Mesendoderm (in vitro differentiated cells): Measurements from ENCODE around the gene AGAP1.
"Not testable (repeated sequence)": the region's sequence is repeated elsewhere in the genome, so short reads cannot be mapped to it uniquely, and the experiment has no call there.

ENCODE experiments used
- DNase-seq: peaks from one replicate; pipeline ENCODE4 v3.0.0; 2013
- H2AK5ac ChIP-seq: 2 replicates; pipeline ENCODE4 v1.6.1; 2013; ENCODE audit warnings: low read length, inconsistent platforms
- H2BK120ac ChIP-seq: 2 replicates; pipeline ENCODE4 v1.6.1; 2013; ENCODE audit warnings: low read depth, mild to moderate bottlenecking, low read length, moderate library complexity, mixed read lengths
- H2BK15ac ChIP-seq: replicated peaks from 2 replicates; pipeline ENCODE4 v1.6.1; 2013; ENCODE audit warnings: low read depth, mild to moderate bottlenecking, moderate library complexity
- H2BK5ac ChIP-seq: 2 replicates; pipeline ENCODE4 v1.6.1; 2013; ENCODE audit warnings: low read length, inconsistent platforms
- H3K18ac ChIP-seq: 2 replicates; pipeline ENCODE4 v1.6.1; 2013; ENCODE audit warnings: mild to moderate bottlenecking, low read length, mixed read lengths
- H3K23ac ChIP-seq: one replicate; pipeline ENCODE4 v1.6.1; 2013; ENCODE audit warnings: low read length
- H3K27ac ChIP-seq: 2 replicates; pipeline ENCODE4 v1.5.1; 2013; ENCODE audit warnings: low read depth, mild to moderate bottlenecking, inconsistent platforms, low read length, moderate library complexity
- H3K27me3 ChIP-seq: 2 replicates; pipeline ENCODE4 v1.6.1; 2013; ENCODE audit warnings: low read length, control low read depth, mild to moderate bottlenecking, inconsistent platforms; ENCODE audit not compliant: insufficient read depth, poor library complexity
- H3K36me3 ChIP-seq: 2 replicates; pipeline ENCODE4 v1.6.1; 2013; ENCODE audit warnings: low read length, inconsistent platforms; ENCODE audit not compliant: control insufficient read depth, insufficient read depth
- H3K4ac ChIP-seq: one replicate; pipeline ENCODE4 v1.6.1; 2013; ENCODE audit warnings: low read depth, mild to moderate bottlenecking, low read length, moderate library complexity
- H3K4me1 ChIP-seq: 2 replicates; pipeline ENCODE4 v1.6.1; 2013; ENCODE audit warnings: low read depth, low read length, inconsistent platforms; ENCODE audit not compliant: control insufficient read depth
- H3K4me2 ChIP-seq: 2 replicates; pipeline ENCODE4 v1.6.1; 2013; ENCODE audit warnings: low read length
- H3K4me3 ChIP-seq: 2 replicates; pipeline ENCODE4 v1.5.1; 2013; ENCODE audit warnings: mild to moderate bottlenecking, low read length
- H3K56ac ChIP-seq: one replicate; pipeline ENCODE4 v1.6.1; 2013; ENCODE audit warnings: low read length
- H3K79me1 ChIP-seq: 2 replicates; pipeline ENCODE4 v1.6.1; 2013; ENCODE audit warnings: low read length, inconsistent platforms
- H3K79me2 ChIP-seq: 2 replicates; pipeline ENCODE4 v1.6.1; 2013; ENCODE audit warnings: mild to moderate bottlenecking, low read length; ENCODE audit not compliant: control insufficient read depth, insufficient read depth
- H3K9ac ChIP-seq: 2 replicates; pipeline ENCODE4 v1.6.1; 2013; ENCODE audit warnings: low read length, inconsistent platforms
- H4K5ac ChIP-seq: one replicate; pipeline ENCODE4 v1.6.1; 2013; ENCODE audit warnings: low read length
- H4K8ac ChIP-seq: one replicate; pipeline ENCODE4 v1.6.1; 2013; ENCODE audit warnings: low read depth, mild to moderate bottlenecking, control low read depth, low read length, moderate library complexity
- WGBS: extraction: QIAGEN DNeasy Blood & Tissue Kit; methylation state at CpG from one replicate; pipeline ENCODE4 v1.1.7; 2013; ENCODE audit warnings: low lambda C conversion rate, missing lambda C conversion rate; ENCODE audit not compliant: insufficient coverage; ENCODE audit errors: extremely low coverage; 5-methylcytosine and 5-hydroxymethylcytosine counted together

Gene AGAP1

DNA sequence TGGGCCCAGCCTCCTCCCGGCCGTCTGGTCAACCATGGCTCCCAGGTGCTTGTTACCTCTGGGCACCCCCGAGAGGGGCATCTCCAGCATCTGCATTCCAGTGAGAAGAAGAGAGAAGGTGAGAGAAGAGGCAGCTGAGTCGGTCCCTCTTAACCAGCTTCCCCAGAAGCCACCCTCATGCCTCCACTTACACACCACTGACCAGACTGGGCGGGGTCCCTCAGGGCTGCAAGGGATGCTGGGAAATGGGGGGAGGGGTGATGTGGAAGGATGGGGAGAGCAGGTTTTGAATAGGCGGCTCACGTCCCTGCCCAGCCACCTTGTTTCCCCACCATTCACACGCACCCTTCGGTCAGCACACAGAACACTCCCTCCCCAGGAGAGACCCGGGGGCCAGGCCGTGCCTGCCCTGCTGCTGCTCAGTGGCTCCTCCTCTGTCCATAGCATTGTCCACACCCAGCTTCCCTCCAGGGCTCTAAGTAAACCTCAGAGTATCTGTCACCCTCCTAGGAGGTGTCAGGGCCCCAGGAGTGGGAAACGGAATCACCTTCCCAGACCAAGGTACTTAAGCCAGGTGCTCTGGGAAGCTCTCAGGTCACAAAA is 639.7 kb downstream of the AGAP1 start:
- no CpG with 5 or more reads among the region's 12 CpGs for WGBS
- peak; percentile 22 for DNase-seq
- H3K27ac ChIP-seq: no peak overlapping the region
- no peaks in the 10 kb centered on the region for H3K79me1 ChIP-seq
- H3K18ac ChIP-seq: no peak overlapping the region
- no peak overlapping the region for H2BK15ac ChIP-seq
- H3K4me2 ChIP-seq: no peak overlapping the region
- no peak overlapping the region for H3K4me3 ChIP-seq
- H3K56ac ChIP-seq: no peak overlapping the region
- H3K23ac ChIP-seq: no peak overlapping the region
- no peak overlapping the region for H3K4ac ChIP-seq
- H3K4me1 ChIP-seq: no peaks in the 10 kb centered on the region
- H2AK5ac ChIP-seq: no peak overlapping the region
- H3K79me2 ChIP-seq: no peaks in the 10 kb centered on the region
- no peak overlapping the region for H3K9ac ChIP-seq
- H3K36me3 ChIP-seq: no peaks in the 10 kb centered on the region
- no peaks in the 10 kb centered on the region for H3K27me3 ChIP-seq
- H4K5ac ChIP-seq: no peak overlapping the region
- H2BK120ac ChIP-seq: no peak overlapping the region
- H2BK5ac ChIP-seq: no peak overlapping the region
- H4K8ac ChIP-seq: no peak overlapping the region

DNA sequence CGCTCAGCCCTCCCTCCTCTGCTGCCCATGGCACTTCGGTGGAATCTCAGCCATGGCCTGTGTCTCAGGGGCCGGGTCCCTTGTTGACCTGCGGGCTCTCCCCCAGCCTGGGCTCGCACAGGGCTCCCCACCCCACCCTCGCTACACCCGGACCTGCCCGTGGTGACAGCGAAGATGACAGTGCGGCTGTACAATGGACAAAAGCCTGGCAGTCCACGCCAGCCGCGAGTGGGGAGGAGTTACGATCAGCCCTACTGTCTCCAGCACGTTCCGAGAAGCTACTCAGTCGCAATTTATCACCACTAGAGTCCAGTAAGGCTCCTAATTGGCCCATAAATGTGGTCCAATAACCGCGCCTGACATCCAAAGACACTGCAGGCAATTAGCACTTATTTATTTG is 642.7 kb downstream of the AGAP1 start:
- Histone ChIP-seq H3K79me1 (no peaks in the 10 kb centered on the region), H3K27ac (no peak overlapping the region), H2BK120ac (no peak overlapping the region), H3K4ac (no peak overlapping the region), H3K4me1 (no peaks in the 10 kb centered on the region), H3K18ac (no peak overlapping the region), H3K4me3 (no peak overlapping the region), H3K9ac (no peak overlapping the region), H4K8ac (no peak overlapping the region), H3K23ac (no peak overlapping the region), H3K27me3 (no peaks in the 10 kb centered on the region), H3K36me3 (no peaks in the 10 kb centered on the region), H2AK5ac (no peak overlapping the region), H3K4me2 (no peak overlapping the region), H2BK5ac (no peak overlapping the region), H4K5ac (no peak overlapping the region), H3K79me2 (no peaks in the 10 kb centered on the region), H3K56ac (no peak overlapping the region), H2BK15ac (no peak overlapping the region)
- WGBS: no CpG with 5 or more reads among the region's 19 CpGs
- DNase-seq: no peak

DNA sequence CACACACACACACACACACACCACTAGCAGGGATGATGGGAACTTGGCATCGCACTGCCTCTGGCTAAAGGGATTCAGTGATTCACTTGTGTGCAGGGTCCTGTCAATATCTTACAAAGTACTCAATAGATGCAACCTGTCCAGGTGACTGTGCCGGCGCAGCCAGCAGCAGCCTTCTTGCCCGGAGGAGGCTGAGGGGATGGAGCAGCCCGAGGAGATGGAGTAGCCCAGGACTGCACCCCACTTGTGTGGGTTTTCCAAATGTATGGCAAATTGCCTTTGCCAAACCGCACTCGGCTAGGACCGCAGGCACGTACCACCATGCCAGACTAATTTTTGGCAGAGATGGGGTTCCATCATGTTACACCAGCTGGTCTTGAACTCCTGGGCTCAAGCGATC is 643.2 kb downstream of the AGAP1 start:
- H2AK5ac ChIP-seq: no peak overlapping the region
- no peaks in the 10 kb centered on the region for H3K27me3 ChIP-seq
- H3K56ac ChIP-seq: no peak overlapping the region
- DNase-seq: no peak
- H3K9ac ChIP-seq: no peak overlapping the region
- H3K79me1 ChIP-seq: no peaks in the 10 kb centered on the region
- H2BK15ac ChIP-seq: no peak overlapping the region
- H3K36me3 ChIP-seq: no peaks in the 10 kb centered on the region
- H2BK120ac ChIP-seq: no peak overlapping the region
- no peak overlapping the region for H3K4ac ChIP-seq
- H3K18ac ChIP-seq: no peak overlapping the region
- H3K23ac ChIP-seq: no peak overlapping the region
- H3K79me2 ChIP-seq: no peaks in the 10 kb centered on the region
- H4K5ac ChIP-seq: no peak overlapping the region
- no peak overlapping the region for H4K8ac ChIP-seq
- H2BK5ac ChIP-seq: no peak overlapping the region
- no peaks in the 10 kb centered on the region for H3K4me1 ChIP-seq
- no CpG with 5 or more reads among the region's 10 CpGs for WGBS
- H3K27ac ChIP-seq: no peak overlapping the region
- no peak overlapping the region for H3K4me2 ChIP-seq
- no peak overlapping the region for H3K4me3 ChIP-seq

DNA sequence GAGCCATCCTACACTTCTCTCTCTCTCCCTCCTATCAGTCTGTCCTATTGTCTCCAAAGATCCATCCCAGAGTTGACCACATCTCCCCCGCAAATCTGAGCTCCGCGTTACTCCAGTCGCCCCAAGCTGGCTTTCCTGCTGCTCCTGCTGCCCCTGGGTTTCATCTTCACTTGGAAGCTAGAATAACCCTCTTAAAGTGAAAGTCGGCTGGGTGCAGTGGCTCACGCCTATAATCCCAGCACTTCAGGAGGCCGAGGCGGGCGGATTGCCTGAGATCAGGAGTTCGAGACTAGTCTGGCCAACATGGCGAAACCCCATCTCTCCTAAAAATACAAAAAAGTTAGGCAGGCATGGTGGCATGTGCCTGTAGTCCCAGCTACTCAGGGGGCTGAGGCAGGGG is 647.8 kb downstream of the AGAP1 start:
- H2BK5ac ChIP-seq, H3K27me3 ChIP-seq, H3K79me2 ChIP-seq, H4K8ac ChIP-seq, H3K79me1 ChIP-seq, DNase-seq, H4K5ac ChIP-seq, H3K23ac ChIP-seq, H2BK15ac ChIP-seq, H2AK5ac ChIP-seq, H3K4me3 ChIP-seq, H3K4me2 ChIP-seq, H3K4ac ChIP-seq, H3K36me3 ChIP-seq, H3K9ac ChIP-seq, H3K27ac ChIP-seq, H3K56ac ChIP-seq, H2BK120ac ChIP-seq, H3K4me1 ChIP-seq, H3K18ac ChIP-seq: not testable (repeated sequence)
- no CpG with 5 or more reads among the region's 11 CpGs for WGBS

DNA sequence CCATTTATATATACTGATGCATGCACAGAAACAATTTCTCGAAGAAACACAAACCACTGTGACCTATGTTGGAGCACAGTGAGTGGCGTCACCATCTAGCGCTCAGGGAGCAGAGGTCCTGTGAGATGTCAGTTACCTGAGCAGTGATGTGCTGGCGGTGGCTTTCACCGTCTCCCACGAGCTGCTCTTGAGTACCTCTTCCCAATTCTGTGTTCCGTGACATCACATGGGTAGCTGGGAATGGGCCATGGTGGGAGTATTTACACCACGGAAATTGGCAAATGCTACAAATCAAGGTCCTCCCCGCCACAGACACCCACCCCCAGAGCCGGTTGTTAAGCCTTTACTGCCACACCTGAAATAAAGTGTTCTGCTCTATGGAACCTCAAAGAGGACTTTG is 650.0 kb downstream of the AGAP1 start:
- H2AK5ac ChIP-seq: no peak overlapping the region
- no peak overlapping the region for H3K4me3 ChIP-seq
- H3K27me3 ChIP-seq: no peaks in the 10 kb centered on the region
- WGBS: no CpG with 5 or more reads among the region's 10 CpGs
- DNase-seq: no peak
- no peak overlapping the region for H3K9ac ChIP-seq
- no peak overlapping the region for H3K4ac ChIP-seq
- H4K8ac ChIP-seq: no peak overlapping the region
- H3K56ac ChIP-seq: no peak overlapping the region
- H3K4me1 ChIP-seq: no peaks in the 10 kb centered on the region
- H3K23ac ChIP-seq: no peak overlapping the region
- H2BK15ac ChIP-seq: no peak overlapping the region
- H3K27ac ChIP-seq: no peak overlapping the region
- no peaks in the 10 kb centered on the region for H3K79me1 ChIP-seq
- no peak overlapping the region for H3K18ac ChIP-seq
- no peak overlapping the region for H4K5ac ChIP-seq
- H2BK120ac ChIP-seq: no peak overlapping the region
- no peak overlapping the region for H2BK5ac ChIP-seq
- H3K4me2 ChIP-seq: no peak overlapping the region
- H3K79me2 ChIP-seq: no peaks in the 10 kb centered on the region
- H3K36me3 ChIP-seq: no peaks in the 10 kb centered on the region

DNA sequence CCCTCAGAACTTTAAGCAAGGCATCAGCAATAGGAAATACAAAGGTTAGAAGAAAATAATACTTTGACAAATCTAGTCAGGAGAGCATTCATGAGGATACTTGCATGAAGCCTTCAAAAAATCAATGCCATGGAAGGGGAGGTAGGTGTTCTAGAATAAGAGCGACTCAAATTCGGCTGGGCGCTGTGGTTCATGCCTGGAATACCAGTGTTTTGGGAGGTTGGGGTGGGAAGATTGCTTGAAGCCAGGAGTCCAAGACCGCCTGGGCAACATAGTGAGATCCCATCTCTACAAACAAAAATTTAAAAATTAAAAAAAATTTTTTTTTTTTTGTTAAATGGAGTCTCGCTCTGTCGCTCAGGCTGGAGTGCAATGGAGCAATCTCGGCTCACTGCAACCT is 652.6 kb downstream of the AGAP1 start:
- H3K79me1 ChIP-seq: no peaks in the 10 kb centered on the region
- H3K4me3 ChIP-seq: no peak overlapping the region
- no peak overlapping the region for H3K9ac ChIP-seq
- H3K79me2 ChIP-seq: no peaks in the 10 kb centered on the region
- no peak overlapping the region for H3K18ac ChIP-seq
- H3K36me3 ChIP-seq: no peaks in the 10 kb centered on the region
- no peak overlapping the region for H3K23ac ChIP-seq
- no peak overlapping the region for H3K27ac ChIP-seq
- DNase-seq: no peak
- no peak overlapping the region for H2BK15ac ChIP-seq
- no peak overlapping the region for H3K4me2 ChIP-seq
- H4K8ac ChIP-seq: no peak overlapping the region
- no peak overlapping the region for H4K5ac ChIP-seq
- H2BK5ac ChIP-seq: no peak overlapping the region
- no CpG with 5 or more reads among the region's 7 CpGs for WGBS
- no peak overlapping the region for H3K4ac ChIP-seq
- H3K4me1 ChIP-seq: no peaks in the 10 kb centered on the region
- H3K56ac ChIP-seq: no peak overlapping the region
- H2AK5ac ChIP-seq: no peak overlapping the region
- H2BK120ac ChIP-seq: no peak overlapping the region
- no peaks in the 10 kb centered on the region for H3K27me3 ChIP-seq
